PC-3 (cell line): ENCODE measurements around the gene ARHGEF26. TPM values are rescaled to one million over a fixed set of nuclear protein-coding genes. Genes with fewer than 3 reads are reported as not detected.

Experiments
- ATAC-seq: fragments of 200-7000 bp; cut with Tn5 transposase; 2 replicates; pipeline ENCODE4 v1.9.1; 2020; ENCODE audit warnings: mild to moderate bottlenecking, moderate library complexity
- BruUV-seq: library from RNA; stranded (reverse); fragments of 400-500 nt; replicated peaks from 2 replicates; lab custom pipeline; 2021; lab: Mats Ljungman, UMichigan
- CTCF ChIA-PET: fragments of 300-600 bp; sonication (Branson Sonifier 250); formaldehyde crosslinking; loops from one replicate; lab custom pipeline; 2022; ENCODE audit warnings: antibody characterized with exemption; lab: Charles Lee
- POLR2A ChIA-PET: fragments of 300-600 bp; sonication (Branson Sonifier 250); formaldehyde crosslinking; loops from one replicate; lab custom pipeline; 2022; ENCODE audit warnings: antibody characterized with exemption; ENCODE audit not compliant: unreplicated experiment; lab: Charles Lee
- DNase-seq: peaks from one replicate; pipeline ENCODE4 v3.0.0-alpha.2; 2015
- H2AFZ ChIP-seq: fragments of 300-600 bp; sonication (generic); 2 replicates; pipeline ENCODE4 v1.6.0; 2016; ENCODE audit warnings: antibody characterized with exemption, low read length
- H3F3A ChIP-seq: fragments of 300-600 bp; sonication (generic); one replicate; pipeline ENCODE4 v1.6.0; 2017; ENCODE audit warnings: antibody characterized with exemption, low read length, control low read depth, mild to moderate bottlenecking; ENCODE audit not compliant: unreplicated experiment
- H3K27ac ChIP-seq: fragments of 300-600 bp; sonication (generic); 2 replicates; pipeline ENCODE4 v1.5.1; 2016; ENCODE audit warnings: mild to moderate bottlenecking, low read length
- H3K27me3 ChIP-seq: fragments of 300-600 bp; sonication (generic); 2 replicates; pipeline ENCODE4 v1.6.1; 2016; ENCODE audit warnings: low read length, mixed read lengths
- H3K36me3 ChIP-seq: fragments of 300-600 bp; sonication (generic); 2 replicates; pipeline ENCODE4 v1.6.1; 2016; ENCODE audit warnings: low read depth, mixed run types, low read length, mixed read lengths
- H3K4me1 ChIP-seq: fragments of 300-600 bp; sonication (generic); 2 replicates; pipeline ENCODE4 v1.5.1; 2016; ENCODE audit warnings: low read length; ENCODE audit not compliant: insufficient read depth
- H3K4me2 ChIP-seq: fragments of 300-600 bp; sonication (generic); 2 replicates; pipeline ENCODE4 v1.6.0; 2016; ENCODE audit warnings: low read length
- H3K4me3 ChIP-seq: fragments of 300-600 bp; sonication (generic); 2 replicates; pipeline ENCODE4 v1.5.1; 2016; ENCODE audit warnings: mild to moderate bottlenecking, low read length, mixed read lengths
- H3K79me2 ChIP-seq: fragments of 300-600 bp; sonication (generic); 2 replicates; pipeline ENCODE4 v1.6.1; 2017; ENCODE audit warnings: low read length, mixed read lengths
- H3K9ac ChIP-seq: fragments of 300-600 bp; sonication (generic); 2 replicates; pipeline ENCODE4 v1.6.0; 2016; ENCODE audit warnings: mild to moderate bottlenecking, low read length
- H3K9me2 ChIP-seq: fragments of 300-600 bp; sonication (generic); replicated peaks from 2 replicates; pipeline ENCODE4 v1.6.1; 2016; ENCODE audit warnings: mixed run types, low read length, mixed read lengths
- H3K9me3 ChIP-seq: fragments of 300-600 bp; sonication (generic); 2 replicates; pipeline ENCODE4 v1.6.1; 2016; ENCODE audit warnings: low read length, mixed read lengths
- H4K20me1 ChIP-seq: fragments of 300-600 bp; sonication (generic); 2 replicates; pipeline ENCODE4 v1.6.1; 2016; ENCODE audit warnings: low read length, mixed read lengths
- EZH2 ChIP-seq: fragments of 300-600 bp; sonication (generic); IDR thresholded peaks from one replicate; pipeline ENCODE4 v1.6.1; 2017; ENCODE audit warnings: antibody characterized with exemption, mild to moderate bottlenecking, low read length; ENCODE audit not compliant: unreplicated experiment
- EZH2phosphoT487 ChIP-seq: fragments of 300-600 bp; sonication (generic); IDR thresholded peaks from 2 replicates; pipeline ENCODE4 v1.6.1; 2018; ENCODE audit warnings: mild to moderate bottlenecking, antibody characterized with exemption, low read length, borderline replicate concordance
- intact Hi-C: fragments of 100-400 bp; cut with micrococcal nuclease; formaldehyde crosslinking; loops from 2 replicates; pipeline ENCODE4 v1.9.0; 2023
- total RNA-seq: library from RNA; depleted of rRNA; stranded (reverse); fragments of >200 nt; gene quantifications from 2 replicates; pipeline ENCODE4 v1.2.3, GENCODE V29; 2014
- TF ChIP-seq, protein P1 (sequence below): fragments of 300-600 bp; sonication (generic); conservative IDR thresholded peaks from 2 replicates; pipeline ENCODE4 v1.5.1; 2017; ENCODE audit warnings: antibody characterized with exemption, low read depth, mild to moderate bottlenecking, low read length

The ARHGEF26 gene
- total RNA-seq, 1 experiment from 2014 or later, result 5.0 TPM

- intact Hi-C loops, result no loop called here
- ATAC-seq (no peak), DNase-seq (no peak)
- Histone ChIP-seq H3K36me3 (no peaks in the 10 kb centered on the region), H3K4me3 (no peak overlapping the region), H2AFZ (no peak overlapping the region), H3K27ac (no peak overlapping the region), H4K20me1 (no peaks in the 10 kb centered on the region), H3K4me1 (no peaks in the 10 kb centered on the region), H3K79me2 (no peaks in the 10 kb centered on the region), H3K9ac (no peak overlapping the region), H3K9me3 (no peaks in the 10 kb centered on the region), H3F3A (no peaks in the 10 kb centered on the region), H3K27me3 (no peaks in the 10 kb centered on the region), H3K4me2 (no peak overlapping the region), H3K9me2 (no peaks in the 10 kb centered on the region)
- CTCF ChIA-PET, result no interaction called here
- TF ChIP-seq EZH2 (no peak), EZH2phosphoT487 (no peak)
- TF ChIP-seq, protein P1, sequence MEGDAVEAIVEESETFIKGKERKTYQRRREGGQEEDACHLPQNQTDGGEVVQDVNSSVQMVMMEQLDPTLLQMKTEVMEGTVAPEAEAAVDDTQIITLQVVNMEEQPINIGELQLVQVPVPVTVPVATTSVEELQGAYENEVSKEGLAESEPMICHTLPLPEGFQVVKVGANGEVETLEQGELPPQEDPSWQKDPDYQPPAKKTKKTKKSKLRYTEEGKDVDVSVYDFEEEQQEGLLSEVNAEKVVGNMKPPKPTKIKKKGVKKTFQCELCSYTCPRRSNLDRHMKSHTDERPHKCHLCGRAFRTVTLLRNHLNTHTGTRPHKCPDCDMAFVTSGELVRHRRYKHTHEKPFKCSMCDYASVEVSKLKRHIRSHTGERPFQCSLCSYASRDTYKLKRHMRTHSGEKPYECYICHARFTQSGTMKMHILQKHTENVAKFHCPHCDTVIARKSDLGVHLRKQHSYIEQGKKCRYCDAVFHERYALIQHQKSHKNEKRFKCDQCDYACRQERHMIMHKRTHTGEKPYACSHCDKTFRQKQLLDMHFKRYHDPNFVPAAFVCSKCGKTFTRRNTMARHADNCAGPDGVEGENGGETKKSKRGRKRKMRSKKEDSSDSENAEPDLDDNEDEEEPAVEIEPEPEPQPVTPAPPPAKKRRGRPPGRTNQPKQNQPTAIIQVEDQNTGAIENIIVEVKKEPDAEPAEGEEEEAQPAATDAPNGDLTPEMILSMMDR, result no peak
- BruUV-seq, result no TSS peak
- POLR2A ChIA-PET, result no interaction called here
Observed at GRCh38 chr3:154192225-154192624, 71.0 kb downstream of the ARHGEF26 start.

- intact Hi-C loops, result no loop called here
- H3K4me2 ChIP-seq, result no peak overlapping the region
- no peaks in the 10 kb centered on the region for H3K27me3 ChIP-seq
- H3F3A ChIP-seq, result no peaks in the 10 kb centered on the region
- H3K9ac ChIP-seq, result no peak overlapping the region
- no peaks in the 10 kb centered on the region for H3K9me2 ChIP-seq
- H3K4me1 ChIP-seq, result no peaks in the 10 kb centered on the region
- no peak for ATAC-seq
- no peaks in the 10 kb centered on the region for H3K79me2 ChIP-seq
- H4K20me1 ChIP-seq, result no peaks in the 10 kb centered on the region
- CTCF ChIA-PET, result no interaction called here
- no peaks in the 10 kb centered on the region for H3K36me3 ChIP-seq
- POLR2A ChIA-PET, result no interaction called here
- no peak overlapping the region for H3K27ac ChIP-seq
- no peaks in the 10 kb centered on the region for H3K9me3 ChIP-seq
- TF ChIP-seq EZH2 (no peak), EZH2phosphoT487 (no peak)
- TF ChIP-seq, protein P1, result no peak
- no peak overlapping the region for H2AFZ ChIP-seq
- no peak for DNase-seq
- no TSS peak for BruUV-seq
- no peak overlapping the region for H3K4me3 ChIP-seq
Observed at GRCh38 chr3:154193000-154193615, 71.9 kb downstream of the ARHGEF26 start.

DNA sequence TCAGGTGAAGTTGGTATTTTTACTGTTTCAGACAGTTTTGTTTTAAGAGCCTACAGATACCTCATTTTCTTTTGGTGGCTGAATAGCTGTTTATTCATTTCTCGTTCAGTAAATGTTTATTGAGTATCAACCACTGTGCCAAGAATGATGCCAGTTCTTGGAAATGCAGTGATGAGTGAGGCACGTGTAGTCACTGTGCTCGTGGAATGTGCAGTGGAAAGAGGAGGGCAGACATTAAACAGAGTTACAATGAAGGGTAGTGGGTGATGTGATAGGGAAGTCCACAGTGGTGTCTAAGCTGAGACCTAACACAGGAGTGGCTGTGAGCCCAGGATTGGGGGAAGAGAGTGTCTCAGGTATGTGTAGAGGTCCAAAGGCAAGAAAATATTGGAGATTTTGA is 73.7 kb downstream of the ARHGEF26 start:
- Histone ChIP-seq H3K79me2 (no peaks in the 10 kb centered on the region), H3K4me2 (no peak overlapping the region), H3K4me3 (no peak overlapping the region), H4K20me1 (no peaks in the 10 kb centered on the region), H3F3A (no peaks in the 10 kb centered on the region), H3K9me3 (no peaks in the 10 kb centered on the region), H2AFZ (no peak overlapping the region), H3K4me1 (no peaks in the 10 kb centered on the region), H3K9me2 (no peaks in the 10 kb centered on the region), H3K27ac (no peak overlapping the region), H3K9ac (no peak overlapping the region), H3K36me3 (no peaks in the 10 kb centered on the region; the same call in 1 of the 2 replicates), H3K27me3 (no peaks in the 10 kb centered on the region)
- POLR2A ChIA-PET, result no interaction called here
- no TSS peak for BruUV-seq
- CTCF ChIA-PET, result no interaction called here
- intact Hi-C loops, result no loop called here
- no peak for DNase-seq
- no peak for ATAC-seq
- TF ChIP-seq, protein P1, result no peak
